Stimulated activated CD4-positive, alpha-beta T cell treated with anti-CD3 and anti-CD28 coated beads, Interleukin-2, amount 100 ng/mL, for 48 hours (primary cell): ENCODE measurements around the gene TRAF3.
"Not testable (repeated sequence)": the region's sequence is repeated elsewhere in the genome, so short reads cannot be mapped to it uniquely, and the experiment has no call there.

Source experiments
- DNase-seq, 2 donors: peaks; one replicate each; pipeline ENCODE4 v3.0.0-alpha.2; 2020

The TRAF3 gene

DNA sequence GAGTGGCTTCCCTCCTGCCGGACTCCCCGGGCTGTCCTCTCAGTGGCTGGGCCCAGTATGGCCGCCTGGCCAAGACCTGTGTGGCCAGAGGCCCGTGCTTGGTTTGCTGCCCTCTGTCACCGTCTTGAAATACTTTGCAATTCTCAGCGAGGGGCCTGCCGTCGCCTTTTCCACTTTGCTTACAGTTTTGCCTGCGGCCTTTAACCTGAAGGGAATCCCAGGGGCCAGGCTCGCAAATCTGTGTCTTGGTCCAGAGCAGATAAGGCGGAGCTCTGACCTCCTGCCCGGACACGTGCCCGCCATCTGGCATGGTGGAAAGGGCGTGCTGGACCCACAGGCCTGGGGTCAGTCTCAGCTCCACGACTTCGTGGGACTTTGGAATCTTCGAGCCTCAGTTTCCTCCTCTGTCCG is 134.3 kb downstream of the TRAF3 start:
- no peak for DNase-seq

DNA sequence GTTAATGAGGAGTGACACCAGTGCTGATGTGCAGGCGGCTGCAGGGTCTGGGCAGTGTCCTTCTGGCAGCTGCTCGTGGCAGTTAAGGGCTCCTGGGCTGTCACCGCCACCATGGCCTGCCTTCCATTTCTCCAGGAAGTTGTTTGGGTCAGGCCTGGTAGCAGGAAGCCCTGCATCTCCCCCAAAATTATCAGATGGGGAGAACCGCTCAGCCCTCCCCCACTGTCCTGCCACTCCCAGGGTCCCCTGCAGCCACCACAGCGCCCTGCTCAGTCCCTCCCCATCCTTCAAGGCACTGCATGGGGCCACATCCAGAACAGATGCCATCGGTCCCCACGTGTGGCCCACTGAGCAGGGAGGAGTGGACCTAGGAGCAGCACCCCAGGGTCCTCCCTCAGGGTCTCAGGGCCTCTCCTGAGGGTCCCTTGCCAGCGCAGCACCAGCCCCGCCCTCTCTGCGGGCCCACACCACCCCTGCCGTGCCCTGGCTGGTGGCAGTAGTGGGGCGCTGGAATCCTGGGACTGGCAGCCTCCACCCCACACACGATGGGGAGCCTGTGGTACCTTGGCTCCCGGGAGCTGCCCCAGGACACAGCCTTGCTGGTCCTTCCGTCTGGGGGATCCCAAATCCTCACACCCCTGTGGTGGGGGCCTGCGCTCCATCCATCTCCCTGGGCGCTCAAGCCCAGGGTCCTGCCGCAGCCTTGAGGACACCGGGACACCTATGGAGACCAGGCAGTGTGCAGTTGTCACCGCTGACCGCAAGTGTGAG is 134.9 kb downstream of the TRAF3 start:
- DNase-seq, result no peak

DNA sequence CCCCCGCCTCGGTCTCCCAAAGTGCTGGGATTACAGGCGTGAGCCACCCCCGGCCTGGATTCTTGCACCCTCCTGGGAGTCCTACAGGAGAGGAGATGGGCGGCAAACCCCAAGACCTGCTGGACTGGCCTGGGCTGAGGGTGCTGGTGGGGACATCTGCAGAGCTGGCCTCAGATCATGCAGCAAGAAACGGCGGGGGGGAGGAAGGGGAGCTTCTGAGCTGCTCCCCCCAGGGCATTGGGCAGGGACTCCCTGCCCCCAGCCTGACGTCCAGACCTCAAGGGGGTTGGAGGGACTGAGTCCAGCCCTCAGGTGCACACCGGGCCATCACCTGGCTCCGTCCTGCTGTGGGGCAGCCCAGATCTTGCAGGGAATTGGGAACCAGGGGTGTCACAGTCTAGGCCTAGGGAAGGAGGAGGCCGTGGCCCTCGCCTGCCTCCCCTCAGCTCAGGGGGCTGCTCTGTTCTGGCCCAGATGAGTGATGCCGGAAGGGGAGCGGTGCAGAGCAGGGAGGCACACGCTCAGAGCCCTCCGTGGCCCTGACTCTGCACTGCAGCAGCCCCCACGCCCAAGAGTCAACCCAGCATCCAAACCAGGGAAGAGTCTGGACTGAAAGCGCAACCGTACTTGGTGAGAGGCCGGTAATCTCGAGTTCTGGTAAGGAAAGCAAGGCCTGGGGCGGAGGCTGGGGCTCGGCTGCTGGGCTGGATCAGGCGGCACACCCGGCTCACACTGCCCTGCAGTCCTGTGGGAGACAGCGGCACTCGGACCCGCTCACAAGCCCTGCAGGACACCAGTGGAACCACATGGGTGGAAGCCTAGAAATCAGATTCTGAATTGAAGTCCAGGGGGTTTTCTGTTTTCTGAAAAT is 136.3 kb downstream of the TRAF3 start:
- DNase-seq, result no peak

DNA sequence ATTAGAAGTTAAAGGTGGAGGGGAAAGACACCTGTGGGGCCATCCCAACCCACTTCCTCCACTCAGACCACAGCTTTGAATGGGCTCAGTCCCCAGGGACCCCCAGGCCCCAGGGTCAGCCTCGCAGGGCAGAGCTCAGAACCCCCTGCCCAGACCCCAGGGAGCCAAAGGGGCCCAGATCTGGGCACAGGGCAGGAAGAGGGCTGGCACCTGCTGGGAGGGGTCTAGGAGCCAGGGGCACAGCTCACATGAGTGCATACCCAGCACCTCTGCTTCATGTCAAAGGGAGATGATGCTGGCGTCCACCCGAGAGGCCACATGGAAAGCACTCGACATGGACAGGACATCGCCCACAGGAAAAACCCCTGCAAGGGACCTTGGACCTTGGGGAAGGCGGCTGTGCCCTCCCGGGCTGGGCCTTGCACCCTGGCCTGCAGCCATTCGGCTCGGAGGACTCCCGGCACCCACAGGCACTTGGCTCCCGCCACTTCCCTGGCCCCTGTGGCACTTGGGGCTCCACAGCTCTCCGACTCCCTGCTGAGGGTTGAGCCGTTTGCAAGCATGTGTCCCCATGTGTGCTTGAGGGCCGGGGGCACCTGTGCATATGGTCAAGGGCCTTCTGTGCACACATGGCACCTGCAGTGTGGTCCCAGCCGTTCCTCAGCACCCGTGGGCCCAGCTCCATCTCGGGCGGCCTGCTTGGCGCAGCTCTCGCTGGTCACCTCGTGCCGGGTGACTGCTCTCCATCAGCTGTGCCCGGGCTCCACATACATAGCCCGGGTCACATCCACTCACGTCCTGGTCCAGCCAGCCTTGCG is 137.4 kb downstream of the TRAF3 start:
- DNase-seq, result no peak

DNA sequence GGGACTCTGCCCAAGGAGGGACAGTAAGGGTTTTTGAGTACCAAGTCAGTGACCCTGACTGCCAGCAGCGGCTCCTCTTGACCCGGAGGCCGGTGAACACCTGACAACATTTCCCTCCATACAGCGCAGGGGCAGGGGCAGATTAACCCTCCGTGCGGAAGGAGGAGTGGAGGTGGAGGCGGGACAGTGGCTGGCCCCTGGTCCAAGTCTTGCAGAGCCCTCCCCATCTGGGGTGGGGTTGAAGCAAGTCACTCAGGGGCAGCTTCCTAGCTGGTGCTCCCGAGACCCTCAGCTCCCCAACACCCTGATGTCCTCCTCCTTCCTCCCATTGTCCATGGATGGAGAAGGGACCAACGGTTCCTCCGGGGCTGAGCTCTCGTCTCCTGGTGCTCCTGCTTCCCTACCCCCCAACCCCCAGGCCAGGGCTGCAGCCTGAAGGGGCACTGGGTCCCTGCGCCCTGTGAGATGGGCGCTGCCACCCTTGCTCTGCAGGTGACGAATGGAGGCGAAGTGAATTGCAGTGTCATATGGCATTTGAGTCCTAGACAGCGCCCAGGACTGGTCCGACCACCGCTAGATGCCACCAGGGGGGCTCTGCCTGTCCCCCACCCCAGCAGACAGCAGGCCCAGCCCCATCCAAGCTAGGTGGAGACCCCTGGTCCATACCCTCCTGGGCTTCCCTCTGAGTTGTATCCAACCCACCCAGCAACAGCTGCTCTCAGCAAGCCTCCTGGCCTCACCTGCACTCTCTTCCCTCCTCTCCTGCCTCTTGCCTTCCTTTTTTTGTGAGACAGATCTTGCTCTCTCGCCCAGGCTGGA is 138.3 kb downstream of the TRAF3 start:
- no peak for DNase-seq

DNA sequence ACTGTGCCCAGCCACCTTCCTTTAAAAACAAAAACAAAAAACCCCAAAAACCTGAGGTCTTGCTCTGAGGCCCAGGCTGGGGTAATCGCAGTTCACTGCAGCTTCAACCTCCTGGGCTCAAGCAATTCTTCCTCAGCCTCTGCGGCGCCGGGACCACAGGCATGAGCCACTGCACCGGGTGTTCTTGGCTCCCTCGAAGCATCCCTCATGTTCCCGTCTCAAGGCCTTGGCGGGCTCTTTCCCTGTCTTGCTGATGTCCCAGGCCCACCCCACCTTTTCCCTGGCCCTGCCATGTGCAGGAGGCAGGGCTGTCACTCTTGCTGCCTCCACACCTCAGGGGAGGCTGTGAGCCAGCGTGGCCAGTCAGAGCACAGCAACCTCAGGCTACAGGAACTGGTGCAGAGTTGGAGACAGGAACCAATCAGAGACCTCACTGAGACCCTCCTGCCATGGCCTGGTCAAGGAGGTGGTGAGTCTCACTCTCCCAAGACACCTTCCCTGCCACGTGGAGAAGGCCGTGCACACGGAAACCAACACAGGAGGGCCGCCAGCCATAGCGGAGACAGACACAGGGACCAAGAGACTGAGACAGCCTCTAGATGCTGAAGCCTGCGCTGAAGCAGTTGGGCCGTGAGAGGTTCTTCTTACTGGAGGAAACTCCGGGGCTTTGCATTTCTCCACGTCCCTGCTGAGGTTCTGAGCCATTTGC is 139.3 kb downstream of the TRAF3 start:
- no peak for DNase-seq

DNA sequence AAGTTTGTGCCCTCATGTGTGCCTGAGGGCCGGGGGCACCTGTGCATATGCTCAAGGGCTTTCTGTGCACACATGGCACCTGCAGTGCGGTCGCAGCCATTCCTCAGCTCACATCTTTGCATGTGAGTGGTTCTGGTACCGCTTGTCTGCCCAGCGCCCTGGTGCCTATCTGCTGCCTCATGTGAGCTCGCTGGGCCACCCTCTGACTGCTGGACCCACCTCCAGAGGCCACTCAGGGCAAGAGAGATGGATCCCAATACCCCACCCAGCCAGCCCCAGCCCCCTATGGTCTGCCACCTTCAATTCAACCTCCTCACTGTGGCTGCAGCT is 139.8 kb downstream of the TRAF3 start:
- no peak for DNase-seq

DNA sequence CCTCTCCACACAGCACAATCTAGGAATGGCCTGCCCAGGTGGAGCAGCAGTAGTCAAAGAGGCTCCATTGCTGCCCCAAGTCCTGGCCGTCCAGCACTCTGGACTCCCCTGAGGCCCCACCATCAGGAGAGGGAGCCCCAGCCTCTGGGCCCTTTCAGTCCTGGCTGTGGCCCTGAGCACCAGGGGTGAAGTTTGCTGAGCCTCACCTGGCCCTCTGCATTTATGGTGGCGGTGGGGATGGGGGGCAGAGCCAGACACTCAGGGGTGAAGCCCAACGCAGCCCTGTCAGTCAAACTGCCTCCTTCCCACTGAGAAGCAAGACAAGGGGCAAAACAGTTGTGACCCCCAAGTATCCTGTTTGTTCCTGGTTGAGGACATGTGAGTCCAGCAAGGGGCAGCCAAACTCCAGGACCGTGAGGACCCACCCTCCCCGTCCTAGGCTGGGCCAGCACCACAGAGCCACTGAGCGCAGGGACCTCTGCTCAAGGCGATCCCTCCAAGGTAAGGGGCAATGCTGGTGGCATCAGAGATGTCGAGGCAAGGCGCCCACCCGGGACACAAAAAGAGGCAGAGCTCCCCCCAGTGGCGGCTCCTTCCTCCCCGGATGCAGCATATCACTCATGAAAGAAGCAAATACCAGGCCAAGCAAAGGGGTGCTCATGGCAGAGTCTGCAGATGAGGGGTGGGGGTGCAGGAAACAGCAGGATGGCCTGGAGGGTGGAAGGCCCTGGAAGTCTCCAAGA is 140.4 kb downstream of the TRAF3 start:
- DNase-seq, result peak; percentile 47 to 54

DNA sequence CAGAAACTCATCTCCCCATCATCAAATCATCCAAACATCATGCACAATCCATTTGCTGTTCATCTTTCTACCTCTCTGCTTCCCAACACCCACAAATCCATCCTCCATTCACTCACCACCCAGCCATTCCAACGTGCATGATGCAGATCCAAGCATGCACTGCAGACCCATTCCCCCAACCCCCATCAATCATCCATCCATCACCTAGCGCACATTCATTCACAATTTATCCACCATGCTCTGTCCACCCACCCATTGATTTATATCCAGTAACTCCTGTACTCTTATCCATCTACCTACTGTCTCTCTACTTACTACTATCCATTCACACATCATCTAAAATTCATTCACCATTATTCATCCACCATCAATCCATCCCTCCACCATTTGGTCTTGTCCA is 141.2 kb downstream of the TRAF3 start:
- no peak for DNase-seq

DNA sequence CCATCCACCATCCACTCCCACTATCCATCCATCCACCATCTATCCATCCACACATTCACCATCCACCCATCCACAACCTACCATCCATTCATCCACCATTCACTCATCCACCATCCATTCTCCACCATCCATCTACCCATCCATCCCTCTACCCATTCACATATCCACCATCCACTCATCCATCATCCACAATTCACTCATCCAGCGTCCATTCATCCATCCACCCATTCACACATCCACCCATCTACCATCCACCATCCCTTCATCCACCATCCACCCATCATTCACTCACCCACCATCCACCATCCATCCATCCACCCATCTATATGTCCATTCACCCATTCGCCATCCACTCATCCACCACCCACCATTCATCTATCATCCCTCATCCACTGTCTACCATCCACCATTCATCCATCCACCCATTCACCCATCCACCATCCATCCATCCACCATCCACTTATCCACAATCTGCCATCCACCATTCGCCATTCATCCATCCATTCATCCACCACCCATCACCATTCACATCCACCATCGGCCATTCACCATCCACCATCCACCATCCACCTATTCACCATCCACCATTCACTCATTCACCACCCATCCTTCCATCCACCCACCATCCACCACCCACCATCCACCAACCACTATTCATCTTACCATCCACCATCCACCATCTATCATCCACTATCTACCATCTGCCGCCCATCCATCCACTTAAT is 143.2 kb downstream of the TRAF3 start:
- no peak for DNase-seq

DNA sequence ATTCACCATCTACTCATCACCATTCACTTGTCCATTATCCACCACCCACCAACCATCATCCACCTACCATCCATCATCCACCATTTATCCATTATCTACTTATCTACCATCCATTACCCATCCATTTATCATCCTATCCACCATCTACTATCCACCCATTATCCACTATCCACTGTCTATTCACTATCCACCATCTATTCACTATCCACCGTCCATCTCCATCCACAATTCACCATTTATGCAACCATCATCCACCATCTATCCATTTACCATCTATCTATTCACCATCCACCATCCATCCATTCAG is 143.7 kb downstream of the TRAF3 start:
- no peak for DNase-seq

DNA sequence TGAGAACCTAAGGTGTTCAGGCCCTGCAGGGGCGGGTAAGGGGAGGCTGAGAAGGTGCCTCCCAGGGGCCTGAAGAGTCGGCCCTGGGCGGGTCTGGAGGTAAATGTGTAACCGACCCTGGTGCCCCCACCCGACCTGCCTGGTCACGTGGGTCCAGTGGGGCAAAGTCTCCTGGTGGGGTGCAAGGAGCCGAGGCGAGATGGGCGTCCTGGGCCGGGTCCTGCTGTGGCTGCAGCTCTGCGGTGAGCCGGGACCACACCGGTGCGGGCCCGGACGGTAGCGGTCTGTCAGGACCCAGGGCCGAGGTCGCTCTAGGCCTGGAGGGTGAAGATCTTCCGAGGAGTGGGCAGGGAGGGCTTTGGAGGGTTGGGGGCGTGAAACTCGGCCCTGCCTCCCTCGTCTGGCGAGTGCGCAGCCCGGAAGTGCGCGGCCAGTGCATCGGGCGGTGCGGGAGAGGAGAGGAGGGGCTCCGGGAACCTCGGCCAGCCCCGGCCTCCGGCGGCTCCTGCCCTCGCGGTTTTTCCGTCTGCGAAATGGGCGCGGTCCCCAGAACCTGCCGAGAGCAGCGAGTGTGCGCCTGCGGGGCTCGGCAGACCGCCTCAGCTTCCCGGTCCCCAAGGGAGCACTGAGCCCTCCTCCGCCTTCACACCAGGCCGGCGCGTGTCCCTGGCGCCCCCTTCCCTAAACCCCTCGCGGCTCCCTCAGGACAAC is 145.4 kb downstream of the TRAF3 start, which contains the start of gene AMN:
Gene AMN (plus strand): TSS at position 174 of the 711 bp plus-strand sequence. CDS start 26 bp downstream, at position 200.
- no peak for DNase-seq

DNA sequence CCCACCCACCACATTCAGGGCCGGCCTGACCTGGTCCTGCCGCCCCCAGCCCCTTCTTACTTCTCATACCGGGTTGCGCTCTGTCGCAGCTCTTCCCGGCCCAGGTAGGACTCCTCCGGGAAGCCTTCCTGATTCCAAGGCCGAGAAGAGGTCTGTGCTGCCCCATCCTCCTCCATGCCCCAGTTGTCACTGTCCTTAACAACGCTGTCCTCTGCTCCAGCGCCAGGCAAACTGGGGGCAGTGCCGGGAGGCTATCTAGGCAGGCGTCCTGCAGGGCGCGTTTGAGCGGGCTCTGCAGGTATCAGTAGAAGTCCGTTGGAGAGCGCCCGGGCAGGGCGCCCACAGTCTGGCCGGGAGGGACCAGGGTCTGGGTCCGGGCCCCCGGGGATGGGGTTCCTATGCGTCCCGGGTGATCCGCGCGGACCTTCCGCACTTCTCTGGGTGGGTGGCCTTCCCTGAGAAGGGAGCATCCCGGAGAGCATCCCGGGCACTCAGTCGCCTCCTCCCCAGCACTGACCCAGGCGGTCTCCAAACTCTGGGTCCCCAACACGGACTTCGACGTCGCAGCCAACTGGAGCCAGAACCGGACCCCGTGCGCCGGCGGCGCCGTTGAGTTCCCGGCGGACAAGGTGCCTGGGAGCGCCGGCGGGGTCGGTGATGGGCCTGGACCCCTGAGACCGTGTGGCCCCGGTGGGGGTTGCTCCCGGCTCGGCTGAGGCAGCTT is 146.1 kb downstream of the TRAF3 start:
- no peak for DNase-seq

DNA sequence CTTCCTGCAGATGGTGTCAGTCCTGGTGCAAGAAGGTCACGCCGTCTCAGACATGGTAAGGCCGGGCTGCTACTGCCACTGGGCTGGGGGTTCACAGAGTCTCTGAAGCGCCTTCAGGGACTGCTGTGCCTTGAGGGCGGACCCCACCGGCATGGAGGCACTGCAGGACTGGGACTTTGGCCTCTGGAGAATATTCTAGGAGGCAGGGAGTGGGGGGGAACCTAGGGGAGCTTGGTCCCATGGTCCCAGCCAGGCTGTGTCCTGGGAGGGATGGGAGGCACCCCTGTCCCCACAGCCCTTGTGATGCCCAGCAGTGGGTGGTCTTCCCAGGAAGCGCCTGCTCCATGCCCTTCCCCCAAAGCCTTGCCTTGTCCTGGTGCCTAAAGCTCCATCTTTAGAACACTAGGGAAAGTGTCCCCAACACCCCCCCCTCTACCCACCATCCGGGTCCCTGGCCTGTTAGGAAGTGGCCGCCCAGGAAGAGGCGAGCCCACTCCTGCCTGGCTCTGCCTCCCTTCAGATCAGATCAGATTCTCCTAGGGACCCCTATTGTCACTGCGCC is 146.8 kb downstream of the TRAF3 start:
- no peak for DNase-seq

DNA sequence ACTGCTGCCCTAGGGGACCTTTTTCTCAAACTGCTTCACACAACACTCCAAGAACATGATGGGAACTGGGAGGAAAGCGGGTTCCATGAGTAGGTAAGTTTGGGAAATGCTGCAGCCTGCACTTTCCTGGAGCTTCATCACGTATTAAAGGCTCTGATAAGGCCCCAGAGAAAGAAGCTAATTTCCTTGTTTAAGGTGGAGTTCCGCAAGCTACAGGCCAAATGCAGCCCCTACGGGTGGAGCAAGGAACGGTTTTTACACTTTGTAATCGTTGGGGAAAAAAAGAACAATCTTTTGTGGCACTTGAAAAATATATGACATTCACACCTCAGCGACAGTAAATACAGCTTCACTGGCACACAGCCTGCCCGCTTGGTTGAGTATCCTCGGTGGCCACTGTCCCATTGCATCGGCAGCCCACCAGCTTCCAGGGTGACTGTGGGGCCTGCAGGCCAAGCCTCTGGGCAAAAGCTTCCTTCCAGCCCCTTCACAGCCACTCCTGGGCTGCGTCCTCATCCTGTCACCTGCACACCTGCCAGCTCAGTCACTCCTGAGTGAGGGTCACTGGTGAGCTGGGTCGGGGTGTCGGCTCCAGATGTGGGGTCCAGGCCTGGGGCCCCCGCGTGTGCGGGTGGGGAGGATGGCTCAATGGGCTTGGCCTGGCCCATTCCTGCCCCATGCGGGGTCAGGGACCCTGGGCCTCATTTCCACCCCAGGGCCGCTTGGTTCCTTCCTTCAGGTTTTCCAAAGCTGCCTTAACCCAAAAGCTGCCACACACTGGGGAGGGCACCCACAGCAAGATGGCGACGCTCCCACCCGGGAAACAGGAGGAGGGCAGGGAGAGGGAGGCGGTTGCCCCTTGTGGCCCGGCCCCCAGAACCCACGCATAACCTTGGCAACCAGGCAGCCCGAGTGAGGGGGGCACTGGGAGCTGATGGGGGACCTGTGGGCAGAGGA is 147.7 kb downstream of the TRAF3 start:
- DNase-seq, result no peak

DNA sequence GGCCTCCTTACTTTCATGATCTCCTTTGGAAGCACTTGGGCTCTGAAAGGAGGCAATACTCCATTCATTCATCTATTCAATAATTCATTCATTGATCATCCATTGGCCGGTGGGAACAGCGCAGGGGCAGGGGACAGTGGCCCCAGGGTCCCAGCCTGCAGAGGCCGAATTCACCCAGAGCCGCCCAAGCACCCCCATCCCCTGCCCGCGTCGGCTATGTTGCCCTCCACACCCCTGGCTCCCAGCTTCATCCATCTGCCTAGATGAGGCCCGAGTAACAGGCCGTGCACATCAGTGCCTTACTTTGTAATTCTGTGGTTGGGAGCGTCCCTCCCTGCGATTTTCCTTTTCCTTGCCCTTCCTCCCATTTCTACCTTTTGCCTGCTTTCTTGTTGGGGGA is 148.4 kb downstream of the TRAF3 start:
- DNase-seq, result no peak

DNA sequence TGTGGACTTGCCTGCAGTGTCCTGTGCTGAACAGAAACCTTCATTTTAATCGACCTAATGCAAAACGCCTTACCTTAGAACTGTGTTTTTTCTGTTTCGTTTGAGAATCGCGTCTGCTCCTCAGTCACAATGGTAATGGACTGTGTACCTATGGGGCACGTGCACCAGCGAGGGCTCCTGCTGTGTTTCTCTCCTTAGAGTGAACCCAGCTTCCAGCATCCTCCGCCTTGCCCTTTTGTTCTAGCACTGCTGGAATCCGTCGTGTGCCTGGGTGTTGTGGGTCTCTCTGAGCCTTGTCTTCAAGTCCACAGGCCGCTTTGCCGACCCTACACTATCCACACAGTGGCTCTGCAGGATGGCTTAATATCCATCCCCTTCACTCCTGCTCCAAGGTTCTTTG is 148.9 kb downstream of the TRAF3 start:
- DNase-seq, result no peak

DNA sequence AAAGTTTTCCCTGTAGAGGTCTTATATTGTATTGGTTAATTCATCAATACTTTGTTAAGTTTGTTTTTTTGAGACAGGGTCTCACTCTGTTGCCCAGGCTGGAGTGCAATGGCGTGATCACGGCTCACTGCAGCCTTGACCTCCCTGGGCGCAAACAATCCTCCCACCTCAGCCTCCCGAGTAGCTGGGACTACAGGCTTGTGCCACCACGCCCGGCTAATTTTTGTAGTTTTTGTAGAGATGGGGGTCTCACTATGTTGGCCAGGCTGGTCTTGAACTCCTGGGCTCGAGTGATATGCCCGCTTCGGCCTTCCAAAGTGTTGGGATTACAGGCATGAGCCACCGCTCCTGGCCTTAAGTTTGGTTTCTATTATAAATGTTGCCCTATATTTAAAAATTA is 149.6 kb downstream of the TRAF3 start:
- not testable (repeated sequence) for DNase-seq
